Measurements from ENCODE around the gene CDCA4. TPM values are rescaled to one million over a fixed set of nuclear protein-coding genes. Genes with fewer than 3 reads are reported as not detected.

CDCA4 gene
- total and polyA plus RNA-seq, 10 of the 15 experiments (the other 5 are each of a cell fraction or from before 2014, with no cell fraction given), result 10.4 to 64.0 (median 52.1) TPM

GRCh38 chr14:105020815-105021655, at the start of gene CDCA4 (continued):
- TF ChIP-seq GABPA (IDR thresholded peaks at IDR 0.05; ENCODE audit: low read depth) (no peak), BCLAF1 (IDR thresholded peaks at IDR 0.05) (no peak), SIN3A (IDR thresholded peaks at IDR 0.05; ENCODE audit: low read depth, low read length) (peak; percentile 84), NRF1 (conservative IDR thresholded peaks at IDR 0.05; ENCODE audit: low read depth, low read length) (peak; percentile 62), FOXM1 (IDR thresholded peaks at IDR 0.05; ENCODE audit: low read depth, low read length) (no peak), SRF (IDR thresholded peaks at IDR 0.05; ENCODE audit: low read depth in 2 of 2, low read length in 2 of 2) (no peak), FOXK2 (IDR thresholded peaks at IDR 0.05) (no peak), TCF7 (IDR thresholded peaks at IDR 0.05; ENCODE audit: borderline replicate concordance) (no peak; the same call in 1 of the 2 replicates), SUPT20H (IDR thresholded peaks at IDR 0.05; ENCODE audit: borderline replicate concordance, control insufficient read depth, low read depth, low read length) (no peak), SIX5 (IDR thresholded peaks at IDR 0.05; ENCODE audit: low read depth, low read length, severe bottlenecking) (no peak), BCL11A (IDR thresholded peaks at IDR 0.05; ENCODE audit: low read depth, low read length) (no peak), EP300 (IDR thresholded peaks at IDR 0.05; ENCODE audit: borderline replicate concordance in 1 of 2, control insufficient read depth in 1 of 2, low read depth in 2 of 2, low read length in 2 of 2) (no peak), MYB (IDR thresholded peaks at IDR 0.05; ENCODE audit: borderline replicate concordance, low read depth, low read length) (no peak), ZNF207 (IDR thresholded peaks at IDR 0.05; ENCODE audit: borderline replicate concordance) (peak; percentile 43; the same call in 1 of the 2 replicates), PML (IDR thresholded peaks at IDR 0.05; ENCODE audit: low read length) (peak; percentile 89), CREM (IDR thresholded peaks at IDR 0.05; ENCODE audit: low read depth) (no peak), EGR1 (IDR thresholded peaks at IDR 0.05; ENCODE audit: borderline replicate concordance in 1 of 2, low read depth in 2 of 2, low read length in 2 of 2) (peak; percentile 40 to 93)
- TF ChIP-seq, protein P1, sequence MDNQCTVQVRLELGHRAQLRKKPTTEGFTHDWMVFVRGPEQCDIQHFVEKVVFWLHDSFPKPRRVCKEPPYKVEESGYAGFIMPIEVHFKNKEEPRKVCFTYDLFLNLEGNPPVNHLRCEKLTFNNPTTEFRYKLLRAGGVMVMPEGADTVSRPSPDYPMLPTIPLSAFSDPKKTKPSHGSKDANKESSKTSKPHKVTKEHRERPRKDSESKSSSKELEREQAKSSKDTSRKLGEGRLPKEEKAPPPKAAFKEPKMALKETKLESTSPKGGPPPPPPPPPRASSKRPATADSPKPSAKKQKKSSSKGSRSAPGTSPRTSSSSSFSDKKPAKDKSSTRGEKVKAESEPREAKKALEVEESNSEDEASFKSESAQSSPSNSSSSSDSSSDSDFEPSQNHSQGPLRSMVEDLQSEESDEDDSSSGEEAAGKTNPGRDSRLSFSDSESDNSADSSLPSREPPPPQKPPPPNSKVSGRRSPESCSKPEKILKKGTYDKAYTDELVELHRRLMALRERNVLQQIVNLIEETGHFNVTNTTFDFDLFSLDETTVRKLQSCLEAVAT (IDR thresholded peaks at IDR 0.05), result no peak; the same call in 1 of the 2 replicates
- TF ChIP-seq, protein P2, sequence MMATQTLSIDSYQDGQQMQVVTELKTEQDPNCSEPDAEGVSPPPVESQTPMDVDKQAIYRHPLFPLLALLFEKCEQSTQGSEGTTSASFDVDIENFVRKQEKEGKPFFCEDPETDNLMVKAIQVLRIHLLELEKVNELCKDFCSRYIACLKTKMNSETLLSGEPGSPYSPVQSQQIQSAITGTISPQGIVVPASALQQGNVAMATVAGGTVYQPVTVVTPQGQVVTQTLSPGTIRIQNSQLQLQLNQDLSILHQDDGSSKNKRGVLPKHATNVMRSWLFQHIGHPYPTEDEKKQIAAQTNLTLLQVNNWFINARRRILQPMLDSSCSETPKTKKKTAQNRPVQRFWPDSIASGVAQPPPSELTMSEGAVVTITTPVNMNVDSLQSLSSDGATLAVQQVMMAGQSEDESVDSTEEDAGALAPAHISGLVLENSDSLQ (IDR thresholded peaks at IDR 0.05), result no peak
- TF ChIP-seq, protein P3, sequence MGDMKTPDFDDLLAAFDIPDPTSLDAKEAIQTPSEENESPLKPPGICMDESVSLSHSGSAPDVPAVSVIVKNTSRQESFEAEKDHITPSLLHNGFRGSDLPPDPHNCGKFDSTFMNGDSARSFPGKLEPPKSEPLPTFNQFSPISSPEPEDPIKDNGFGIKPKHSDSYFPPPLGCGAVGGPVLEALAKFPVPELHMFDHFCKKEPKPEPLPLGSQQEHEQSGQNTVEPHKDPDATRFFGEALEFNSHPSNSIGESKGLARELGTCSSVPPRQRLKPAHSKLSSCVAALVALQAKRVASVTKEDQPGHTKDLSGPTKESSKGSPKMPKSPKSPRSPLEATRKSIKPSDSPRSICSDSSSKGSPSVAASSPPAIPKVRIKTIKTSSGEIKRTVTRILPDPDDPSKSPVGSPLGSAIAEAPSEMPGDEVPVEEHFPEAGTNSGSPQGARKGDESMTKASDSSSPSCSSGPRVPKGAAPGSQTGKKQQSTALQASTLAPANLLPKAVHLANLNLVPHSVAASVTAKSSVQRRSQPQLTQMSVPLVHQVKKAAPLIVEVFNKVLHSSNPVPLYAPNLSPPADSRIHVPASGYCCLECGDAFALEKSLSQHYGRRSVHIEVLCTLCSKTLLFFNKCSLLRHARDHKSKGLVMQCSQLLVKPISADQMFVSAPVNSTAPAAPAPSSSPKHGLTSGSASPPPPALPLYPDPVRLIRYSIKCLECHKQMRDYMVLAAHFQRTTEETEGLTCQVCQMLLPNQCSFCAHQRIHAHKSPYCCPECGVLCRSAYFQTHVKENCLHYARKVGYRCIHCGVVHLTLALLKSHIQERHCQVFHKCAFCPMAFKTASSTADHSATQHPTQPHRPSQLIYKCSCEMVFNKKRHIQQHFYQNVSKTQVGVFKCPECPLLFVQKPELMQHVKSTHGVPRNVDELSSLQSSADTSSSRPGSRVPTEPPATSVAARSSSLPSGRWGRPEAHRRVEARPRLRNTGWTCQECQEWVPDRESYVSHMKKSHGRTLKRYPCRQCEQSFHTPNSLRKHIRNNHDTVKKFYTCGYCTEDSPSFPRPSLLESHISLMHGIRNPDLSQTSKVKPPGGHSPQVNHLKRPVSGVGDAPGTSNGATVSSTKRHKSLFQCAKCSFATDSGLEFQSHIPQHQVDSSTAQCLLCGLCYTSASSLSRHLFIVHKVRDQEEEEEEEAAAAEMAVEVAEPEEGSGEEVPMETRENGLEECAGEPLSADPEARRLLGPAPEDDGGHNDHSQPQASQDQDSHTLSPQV (IDR thresholded peaks at IDR 0.05), result no peak; the same call in 1 of the 2 replicates

Measured in GM12878 (cell line).